Measurements from ENCODE around the gene VWA1. TPM values are rescaled to one million over a fixed set of nuclear protein-coding genes. Genes with fewer than 3 reads are reported as not detected.
"Not testable (repeated sequence)": the region's sequence is repeated elsewhere in the genome, so short reads cannot be mapped to it uniquely, and the experiment has no call there.

The VWA1 gene
- total and polyA plus RNA-seq, 4 donors: 51.7 to 94.3 (median 69.1) TPM

DNA sequence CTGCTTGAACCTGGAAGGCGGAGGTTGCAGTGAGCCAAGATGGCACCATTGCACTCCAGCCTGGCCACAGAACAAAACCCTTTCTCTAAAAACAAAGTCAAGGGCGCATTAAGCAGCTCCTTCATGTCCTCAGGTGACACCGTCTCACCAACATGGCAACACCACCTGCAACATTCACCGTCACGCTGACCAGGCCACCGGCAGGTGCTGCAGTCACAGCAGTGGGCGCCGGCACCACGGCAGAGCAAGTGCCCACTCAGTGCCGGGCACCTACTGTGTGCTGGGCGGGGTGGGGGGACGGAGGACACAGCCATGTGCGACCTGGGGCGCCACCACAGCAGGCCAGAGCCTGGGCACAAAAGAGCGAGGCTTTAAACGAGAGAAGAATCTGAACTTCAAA lies 48.2 kb downstream of the VWA1 start:
- no peaks in the 10 kb centered on the region for H3K4me1 ChIP-seq (ENCODE audit: control insufficient read depth in 5 of 5, insufficient read depth in 5 of 5, low read length in 5 of 5)
- H3K27ac ChIP-seq (ENCODE audit: low read depth in 1 of 2, low read length in 1 of 2): no peak overlapping the region
- 96% methylated on average over 16 of the region's 16 CpGs for WGBS, 2 donors
- no peaks in the 10 kb centered on the region for H3K27me3 ChIP-seq (ENCODE audit: control insufficient read depth in 3 of 3, insufficient read depth in 3 of 3, low read length in 2 of 3)
- DNase-seq (no peak), ATAC-seq (ENCODE audit: insufficient read depth, low FRiP score) (no peak)
- H3K36me3 ChIP-seq (ENCODE audit: control insufficient read depth in 4 of 4, insufficient read depth in 4 of 4, low read length in 4 of 4): peaks cover 0 to 65% (median 20%) of the 10 kb centered on the region in 4 donors
- TF ChIP-seq CTCF (IDR thresholded peaks at IDR 0.05; ENCODE audit: control extremely low read depth, extremely low read depth): no peak
- no peak overlapping the region for H3K4me3 ChIP-seq
- no peak overlapping the region for H3K9ac ChIP-seq (ENCODE audit: insufficient read depth in 1 of 2, low read length in 2 of 2)
- peaks cover 0 to 2% (median 0%) of the 10 kb centered on the region in 4 donors for H3K9me3 ChIP-seq (ENCODE audit: control insufficient read depth in 4 of 4, insufficient read depth in 3 of 4, low read length in 3 of 4)

DNA sequence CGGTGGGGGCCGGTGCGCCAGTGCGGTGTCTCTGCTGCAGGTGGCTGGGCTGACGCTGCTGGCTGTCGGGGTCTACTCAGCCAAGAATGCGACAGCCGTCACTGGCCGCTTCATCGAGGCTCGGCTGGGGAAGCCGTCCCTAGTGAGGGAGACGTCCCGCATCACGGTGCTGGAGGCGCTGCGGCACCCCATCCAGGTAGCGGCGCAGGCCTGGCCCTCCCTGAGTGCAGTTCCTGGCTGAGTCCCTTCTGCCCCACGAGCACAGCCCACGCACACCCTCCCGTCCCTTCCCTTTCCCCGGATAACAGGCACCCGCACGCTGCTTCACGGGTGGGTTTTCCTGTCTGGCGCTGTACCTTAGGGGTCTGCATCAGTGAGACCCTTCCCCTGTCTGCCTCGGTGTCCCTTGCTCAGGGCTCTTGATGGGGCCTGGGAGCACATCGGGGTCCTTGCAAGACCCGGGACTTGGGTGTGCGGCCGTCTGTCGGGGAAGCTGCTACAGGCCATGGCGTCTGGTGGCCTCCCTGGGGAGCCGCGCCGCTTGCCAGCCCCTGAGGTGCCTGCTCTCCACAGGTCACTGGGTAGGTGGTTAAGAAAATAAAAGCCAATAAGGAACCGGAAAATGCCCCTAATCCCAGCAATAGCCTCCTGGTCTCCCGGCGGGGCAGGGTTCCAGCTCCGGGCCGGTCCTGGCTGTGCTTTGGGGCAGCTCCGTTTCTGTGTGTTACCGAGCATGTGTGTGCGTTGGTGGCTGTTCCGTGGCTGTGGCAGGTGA lies 49.7 kb downstream of the VWA1 start:
- not testable (repeated sequence) for H3K9me3 ChIP-seq (ENCODE audit: control insufficient read depth in 4 of 4, insufficient read depth in 3 of 4, low read length in 3 of 4); H3K4me1 ChIP-seq (ENCODE audit: control insufficient read depth in 5 of 5, insufficient read depth in 5 of 5, low read length in 5 of 5); H3K27ac ChIP-seq (ENCODE audit: low read depth in 1 of 2, low read length in 1 of 2); H3K9ac ChIP-seq (ENCODE audit: insufficient read depth in 1 of 2, low read length in 2 of 2); H3K4me3 ChIP-seq; ATAC-seq (ENCODE audit: insufficient read depth, low FRiP score); DNase-seq; H3K27me3 ChIP-seq (ENCODE audit: control insufficient read depth in 3 of 3, insufficient read depth in 3 of 3, low read length in 2 of 3)
- peaks cover 0 to 66% (median 17%) of the 10 kb centered on the region in 4 donors for H3K36me3 ChIP-seq (ENCODE audit: control insufficient read depth in 4 of 4, insufficient read depth in 4 of 4, low read length in 4 of 4)
- 95% methylated on average over 28 to 43 of the region's 46 CpGs for WGBS, 2 donors

DNA sequence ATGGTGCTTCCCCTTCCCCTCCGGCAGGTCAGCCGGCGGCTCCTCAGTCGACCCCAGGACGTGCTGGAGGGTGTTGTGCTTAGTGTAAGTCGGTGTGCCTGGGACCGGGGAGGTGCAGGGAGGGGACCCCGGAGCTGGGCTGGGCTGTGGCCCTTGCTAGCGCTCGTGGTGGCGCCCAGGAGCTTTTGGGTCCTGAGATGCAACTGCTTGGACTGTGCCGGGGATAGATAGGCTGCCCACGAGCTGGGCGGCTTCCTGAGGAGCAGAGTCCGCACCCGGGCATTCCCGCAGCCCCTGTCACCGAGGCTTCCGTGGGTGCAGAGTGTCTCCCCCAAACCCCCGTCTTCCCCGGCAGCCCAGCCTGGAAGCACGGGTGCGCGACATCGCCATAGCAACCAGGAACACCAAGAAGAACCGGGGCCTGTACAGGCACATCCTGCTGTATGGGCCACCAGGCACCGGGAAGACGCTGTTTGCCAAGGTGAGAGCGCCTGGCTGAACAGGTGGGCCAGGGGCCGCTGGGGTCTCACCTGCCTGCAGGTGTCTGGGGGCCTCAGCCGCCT lies 50.3 kb downstream of the VWA1 start:
- H3K27ac ChIP-seq (ENCODE audit: low read depth in 1 of 2, low read length in 1 of 2); DNase-seq; H3K4me3 ChIP-seq; H3K4me1 ChIP-seq (ENCODE audit: control insufficient read depth in 5 of 5, insufficient read depth in 5 of 5, low read length in 5 of 5); H3K9ac ChIP-seq (ENCODE audit: insufficient read depth in 1 of 2, low read length in 2 of 2); ATAC-seq (ENCODE audit: insufficient read depth, low FRiP score); H3K9me3 ChIP-seq (ENCODE audit: control insufficient read depth in 4 of 4, insufficient read depth in 3 of 4, low read length in 3 of 4); H3K27me3 ChIP-seq (ENCODE audit: control insufficient read depth in 3 of 3, insufficient read depth in 3 of 3, low read length in 2 of 3): not testable (repeated sequence)
- H3K36me3 ChIP-seq (ENCODE audit: control insufficient read depth in 4 of 4, insufficient read depth in 4 of 4, low read length in 4 of 4): peaks cover 1 to 67% (median 18%) of the 10 kb centered on the region in 4 donors
- 95 to 96% methylated on average over 26 to 28 of the region's 31 CpGs for WGBS, 2 donors

- H3K27me3 ChIP-seq (ENCODE audit: control insufficient read depth in 3 of 3, insufficient read depth in 3 of 3, low read length in 2 of 3): no peaks in the 10 kb centered on the region
- DNase-seq: no peak
- TF ChIP-seq CTCF (IDR thresholded peaks at IDR 0.05; ENCODE audit: control extremely low read depth, extremely low read depth): no peak
- no peak overlapping the region for H3K27ac ChIP-seq (ENCODE audit: low read depth in 1 of 2, low read length in 1 of 2)
- H3K9me3 ChIP-seq (ENCODE audit: control insufficient read depth in 4 of 4, insufficient read depth in 3 of 4, low read length in 3 of 4): peaks cover 0 to 6% (median 0%) of the 10 kb centered on the region in 4 donors
- H3K36me3 ChIP-seq (ENCODE audit: control insufficient read depth in 4 of 4, insufficient read depth in 4 of 4, low read length in 4 of 4): peaks cover 9 to 65% (median 25%) of the 10 kb centered on the region in 4 donors
- no peak overlapping the region for H3K9ac ChIP-seq (ENCODE audit: insufficient read depth in 1 of 2, low read length in 2 of 2)
- ATAC-seq (ENCODE audit: insufficient read depth, low FRiP score): no peak
- H3K4me3 ChIP-seq: no peak overlapping the region
- WGBS, 2 donors: 97 to 99% methylated on average over 18 of the region's 18 CpGs
- no peaks in the 10 kb centered on the region for H3K4me1 ChIP-seq (ENCODE audit: control insufficient read depth in 5 of 5, insufficient read depth in 5 of 5, low read length in 5 of 5)
These were observed 52.2 kb downstream of the VWA1 start for GRCh38 chr1:1487701-1488100.

All from lung (tissue), 12 donors.